Spinal cord (tissue), 10 donors: ENCODE measurements around the gene JAKMIP1. TPM values are rescaled to one million over a fixed set of nuclear protein-coding genes. Genes with fewer than 3 reads are reported as not detected.

Experiments
- DNase-seq, 6 donors: peaks; one replicate each; pipeline versions ENCODE4 v3.0.0 to v3.0.0-alpha.2; 2013 to 2015; ENCODE audit warnings: low spot score in 6 of 6, low read depth in 4 of 6
- H3K27ac ChIP-seq: one replicate; pipeline ENCODE4 v1.5.1; 2013; ENCODE audit warnings: low read depth, low read length, control low read depth
- H3K27me3 ChIP-seq: one replicate; pipeline ENCODE4 v1.6.1; 2013; ENCODE audit warnings: low read length; ENCODE audit not compliant: control insufficient read depth, insufficient read depth
- H3K36me3 ChIP-seq: one replicate; pipeline ENCODE4 v1.6.1; 2013; ENCODE audit warnings: low read length; ENCODE audit not compliant: control insufficient read depth, insufficient read depth
- H3K4me1 ChIP-seq: one replicate; pipeline ENCODE4 v1.6.1; 2013; ENCODE audit warnings: low read length; ENCODE audit not compliant: control insufficient read depth, insufficient read depth
- H3K4me3 ChIP-seq: one replicate; pipeline ENCODE4 v1.5.1; 2013; ENCODE audit warnings: low read depth, low read length, control low read depth
- H3K9me3 ChIP-seq: one replicate; pipeline ENCODE4 v1.6.1; 2013; ENCODE audit warnings: low read length; ENCODE audit not compliant: control insufficient read depth, insufficient read depth
- WGBS: methylation state at CpG from one replicate; pipeline ENCODE4 v1.1.5; 2013; ENCODE audit warnings: missing lambda C conversion rate; ENCODE audit not compliant: insufficient coverage; 5-methylcytosine and 5-hydroxymethylcytosine counted together
- polyA plus RNA-seq, 2 donors: library from polyadenylated mRNA; unstranded; fragments of 120-200 nt; gene quantifications; one replicate each; pipeline ENCODE4 v1.2.1, GENCODE V29; 2013; ENCODE audit not compliant: insufficient read length in 2 of 2
- total RNA-seq, 2 donors: library from RNA; depleted of rRNA in 1 of 2; stranded (reverse); fragments of 120-200 nt in 1 of 2; fragments of >200 nt in 1 of 2; gene quantifications; one replicate each; pipeline versions ENCODE4 v1.2.3 to v1.2.4, GENCODE V29; 2013 to 2014
- donor health status: healthy.

The JAKMIP1 gene
- total and polyA plus RNA-seq, 4 donors, result 8.2 to 29.7 (median 20.9) TPM

DNA sequence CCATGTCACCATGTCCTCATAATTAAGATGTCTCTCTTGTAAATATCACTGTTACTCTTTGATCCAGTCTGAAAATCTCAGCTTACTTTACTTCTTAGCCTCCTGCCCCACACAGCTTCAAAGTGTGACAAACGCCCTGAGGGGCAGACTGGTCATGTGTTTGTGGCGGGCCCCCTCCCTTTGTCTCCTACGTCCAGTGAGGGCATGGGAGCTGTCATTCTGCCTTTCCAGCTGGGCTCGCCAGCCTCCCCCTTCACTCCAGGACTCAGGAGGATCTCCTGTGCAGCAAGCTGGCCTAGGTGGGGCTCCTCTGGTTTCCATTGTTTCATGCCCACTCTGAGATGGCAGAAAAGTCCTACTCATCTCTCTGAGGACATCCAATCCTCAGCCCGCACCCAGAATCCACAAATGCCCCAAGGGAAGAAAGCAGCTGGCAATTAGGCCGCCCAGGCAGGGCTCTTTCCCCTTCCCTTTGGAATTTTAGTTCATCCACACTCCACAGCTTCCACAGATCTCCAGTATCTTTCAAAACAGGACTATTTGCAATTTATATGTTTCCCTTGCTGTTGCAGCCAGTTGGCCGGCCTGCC lies 95.7 kb downstream of the JAKMIP1 start:
- Histone ChIP-seq H3K36me3 (peaks cover 16% of the 10 kb centered on the region), H3K4me3 (no peak overlapping the region), H3K9me3 (peaks cover 1% of the 10 kb centered on the region), H3K27ac (no peak overlapping the region), H3K4me1 (peaks cover 3% of the 10 kb centered on the region), H3K27me3 (peaks cover 12% of the 10 kb centered on the region)
- 57% methylated on average over 6 of the region's 7 CpGs for whole genome bisulfite sequencing
- no peak for DNase-seq

DNA sequence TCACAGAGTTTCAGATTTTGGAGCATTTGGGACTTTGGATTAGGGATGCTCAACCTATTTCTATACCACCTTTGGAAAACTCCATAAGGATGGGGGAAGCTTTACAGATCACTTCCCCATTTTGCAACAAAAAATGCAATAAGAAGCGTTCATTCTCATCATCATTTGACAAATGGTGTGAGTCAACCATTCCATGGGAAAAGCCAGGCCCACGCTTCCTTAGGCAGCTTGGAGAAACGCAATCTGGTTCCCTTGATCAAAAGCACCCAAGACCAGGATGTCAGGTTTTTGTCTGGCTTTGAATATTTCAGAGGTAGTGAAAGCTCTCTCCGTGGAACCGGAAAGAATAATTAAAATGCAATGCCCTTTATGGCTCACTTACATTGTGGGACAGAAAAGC lies 102.8 kb downstream of the JAKMIP1 start:
- 71% methylated on average over 3 of the region's 5 CpGs for WGBS
- no peak for DNase-seq
- H3K4me3 ChIP-seq, result no peak overlapping the region
- no peak overlapping the region for H3K27ac ChIP-seq
- H3K9me3 ChIP-seq, result no peaks in the 10 kb centered on the region
- peaks cover 9% of the 10 kb centered on the region for H3K4me1 ChIP-seq
- no peaks in the 10 kb centered on the region for H3K27me3 ChIP-seq
- H3K36me3 ChIP-seq, result no peaks in the 10 kb centered on the region

DNA sequence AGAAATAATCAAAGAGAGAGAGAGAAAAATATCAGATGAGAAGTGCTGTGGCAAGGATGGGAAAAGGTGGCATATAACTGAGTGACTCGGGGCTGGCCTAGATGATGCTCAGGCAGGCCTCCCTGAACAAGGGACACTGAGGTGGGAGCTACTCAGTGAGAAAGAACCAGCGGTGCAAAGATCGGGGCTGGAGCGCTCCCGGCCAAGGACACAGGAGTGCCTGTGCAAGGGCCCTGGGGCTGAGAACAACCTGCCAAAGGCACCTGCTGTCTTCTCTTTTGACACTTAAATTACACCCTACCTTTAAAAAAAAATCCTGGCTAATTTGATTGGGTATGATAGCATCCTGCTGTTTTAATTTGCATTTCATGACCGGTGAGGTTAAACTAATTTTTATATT lies 104.5 kb downstream of the JAKMIP1 start:
- no peak for DNase-seq
- H3K27ac ChIP-seq, result no peak overlapping the region
- H3K36me3 ChIP-seq, result no peaks in the 10 kb centered on the region
- 91% methylated on average over 5 of the region's 6 CpGs for WGBS
- H3K27me3 ChIP-seq, result no peaks in the 10 kb centered on the region
- peaks cover 9% of the 10 kb centered on the region for H3K4me1 ChIP-seq
- H3K9me3 ChIP-seq, result no peaks in the 10 kb centered on the region
- H3K4me3 ChIP-seq, result no peak overlapping the region

DNA sequence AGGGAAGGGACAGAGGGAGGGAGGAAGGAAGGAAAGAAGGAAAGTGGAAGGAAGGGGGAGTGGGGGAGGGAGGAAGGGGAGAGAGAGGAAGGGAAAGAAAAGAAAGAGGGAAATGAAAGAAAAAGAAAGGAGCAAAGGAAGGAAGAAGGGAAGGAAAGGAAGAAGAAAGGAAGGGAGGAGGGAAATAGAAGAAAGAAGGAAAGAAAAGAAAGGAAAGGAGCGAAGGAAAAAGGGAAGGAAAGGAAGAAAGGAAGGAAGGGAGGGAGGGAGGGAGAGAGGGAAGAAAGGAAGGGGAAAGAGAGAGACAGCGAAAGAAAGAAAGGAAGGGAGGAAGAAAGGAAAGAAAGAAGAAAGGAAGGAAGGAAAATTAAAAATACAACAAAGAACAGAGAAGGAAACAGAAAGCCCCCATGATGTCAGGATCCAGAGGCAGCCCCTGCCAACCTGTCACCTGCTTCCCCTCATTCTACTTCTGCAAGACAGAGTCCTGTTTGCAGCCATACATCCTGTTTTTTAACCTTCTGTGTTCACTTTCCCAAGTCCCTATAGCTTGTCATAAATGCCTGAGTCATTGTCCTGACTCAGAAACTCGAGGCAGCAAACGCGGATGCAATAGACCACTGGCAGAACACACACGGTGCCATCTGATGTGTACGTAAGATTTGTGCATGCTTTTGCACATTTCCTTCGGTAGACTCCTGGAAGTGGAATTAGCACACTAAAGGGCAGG lies 105.2 kb downstream of the JAKMIP1 start:
- 49% methylated on average over 7 of the region's 8 CpGs for WGBS
- Histone ChIP-seq H3K4me3 (no peak overlapping the region), H3K36me3 (no peaks in the 10 kb centered on the region), H3K27me3 (no peaks in the 10 kb centered on the region), H3K27ac (no peak overlapping the region), H3K9me3 (no peaks in the 10 kb centered on the region), H3K4me1 (peaks cover 9% of the 10 kb centered on the region)
- peak in 1 of 6 donors; percentile 35 for DNase-seq

DNA sequence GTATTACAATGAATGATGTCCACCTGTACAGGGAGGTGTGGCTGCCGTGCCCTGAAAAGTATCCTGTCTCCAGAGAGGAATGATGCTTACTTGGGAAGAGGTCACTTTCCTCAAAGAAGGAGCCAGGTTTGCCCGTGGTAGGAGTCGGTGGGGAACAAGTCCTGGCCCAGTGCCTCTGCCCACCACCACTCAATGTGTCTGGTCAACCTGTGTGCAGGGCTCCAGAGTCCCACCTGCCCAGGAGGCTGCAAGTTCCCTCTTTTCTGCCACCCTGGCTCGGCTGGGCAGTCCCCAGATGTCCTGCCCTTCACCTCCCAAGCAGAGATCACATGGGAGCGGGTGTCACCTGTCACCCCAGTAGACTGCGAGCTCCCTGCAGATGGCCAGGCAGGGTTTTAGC lies 106.7 kb downstream of the JAKMIP1 start:
- H3K4me3 ChIP-seq, result no peak overlapping the region
- 75% methylated on average over 6 of the region's 6 CpGs for WGBS
- no peak for DNase-seq
- no peaks in the 10 kb centered on the region for H3K9me3 ChIP-seq
- H3K27ac ChIP-seq, result no peak overlapping the region
- H3K27me3 ChIP-seq, result no peaks in the 10 kb centered on the region
- peaks cover 9% of the 10 kb centered on the region for H3K4me1 ChIP-seq
- H3K36me3 ChIP-seq, result no peaks in the 10 kb centered on the region

DNA sequence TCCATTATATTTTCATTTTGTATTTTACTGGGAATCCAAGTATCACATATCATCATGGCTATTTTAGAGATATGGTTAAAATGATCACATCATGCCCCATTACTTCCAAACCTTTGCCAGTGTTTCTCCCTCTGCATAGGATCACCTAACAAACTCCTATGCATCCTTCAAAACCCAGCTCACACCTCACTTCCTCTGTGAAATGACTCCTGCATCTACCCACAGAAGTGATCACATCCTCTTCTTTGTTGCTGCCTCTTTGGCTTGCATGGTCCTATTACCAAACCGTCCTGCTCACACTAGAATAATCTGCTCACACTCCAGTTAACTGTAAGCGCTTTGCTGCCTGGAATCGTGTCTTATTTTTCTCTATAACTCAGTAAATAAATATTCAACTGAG lies 107.4 kb downstream of the JAKMIP1 start:
- no peaks in the 10 kb centered on the region for H3K36me3 ChIP-seq
- no peak for DNase-seq
- no peaks in the 10 kb centered on the region for H3K9me3 ChIP-seq
- WGBS, result 100% methylated on average over 1 of the region's 3 CpGs
- H3K4me1 ChIP-seq, result peaks cover 11% of the 10 kb centered on the region
- no peak overlapping the region for H3K4me3 ChIP-seq
- no peaks in the 10 kb centered on the region for H3K27me3 ChIP-seq
- no peak overlapping the region for H3K27ac ChIP-seq

DNA sequence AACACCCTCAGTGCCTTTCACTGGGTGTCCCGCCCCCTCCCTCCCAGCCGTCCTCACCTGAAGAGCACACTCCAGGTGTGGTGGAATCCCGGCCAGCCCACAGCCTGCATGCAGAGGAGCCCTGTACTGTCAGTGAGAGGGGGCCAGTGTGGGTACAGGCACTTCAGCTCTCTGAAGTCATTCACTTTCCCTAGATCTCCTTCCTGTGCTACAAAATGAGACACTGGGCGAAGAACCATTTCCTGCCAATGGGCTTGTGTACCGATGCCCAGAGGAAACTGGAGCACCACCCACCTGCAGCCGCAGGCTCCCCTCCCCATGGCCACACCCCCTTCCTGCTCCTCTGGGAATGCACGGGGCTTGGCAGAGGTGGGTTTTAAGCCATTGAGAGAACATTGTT lies 108.2 kb downstream of the JAKMIP1 start:
- H3K4me3 ChIP-seq, result no peak overlapping the region
- no peak overlapping the region for H3K27ac ChIP-seq
- no peak for DNase-seq
- no peaks in the 10 kb centered on the region for H3K9me3 ChIP-seq
- H3K36me3 ChIP-seq, result no peaks in the 10 kb centered on the region
- H3K27me3 ChIP-seq, result peaks cover 2% of the 10 kb centered on the region
- peaks cover 16% of the 10 kb centered on the region for H3K4me1 ChIP-seq
- WGBS, result 70% methylated on average over 2 of the region's 7 CpGs

DNA sequence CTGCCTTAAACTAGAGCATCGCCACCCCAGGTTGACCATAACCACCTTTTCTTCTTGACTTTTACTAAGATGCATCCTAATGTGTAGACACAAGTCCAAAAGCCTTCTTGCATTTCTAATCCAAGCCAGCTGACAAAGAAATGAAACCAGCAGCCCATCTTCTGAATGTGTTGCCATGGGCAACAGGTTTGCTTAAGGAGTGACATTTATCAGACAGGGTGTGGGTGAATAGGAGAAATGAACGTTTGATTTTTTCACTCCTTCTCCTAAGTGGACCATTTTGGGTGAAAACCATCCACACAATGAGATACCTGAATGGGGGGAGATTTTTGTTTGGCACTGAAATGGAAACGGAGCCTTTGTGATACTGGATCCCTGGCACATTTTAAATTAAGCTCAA lies 109.4 kb downstream of the JAKMIP1 start:
- no peak overlapping the region for H3K4me3 ChIP-seq
- peak in 1 of 6 donors; percentile 56 for DNase-seq
- H3K27me3 ChIP-seq, result peaks cover 2% of the 10 kb centered on the region
- peaks cover 1% of the 10 kb centered on the region for H3K36me3 ChIP-seq
- peaks cover 20% of the 10 kb centered on the region for H3K4me1 ChIP-seq
- no peak overlapping the region for H3K27ac ChIP-seq
- no peaks in the 10 kb centered on the region for H3K9me3 ChIP-seq
- WGBS, result 100% methylated on average over 1 of the region's 3 CpGs

DNA sequence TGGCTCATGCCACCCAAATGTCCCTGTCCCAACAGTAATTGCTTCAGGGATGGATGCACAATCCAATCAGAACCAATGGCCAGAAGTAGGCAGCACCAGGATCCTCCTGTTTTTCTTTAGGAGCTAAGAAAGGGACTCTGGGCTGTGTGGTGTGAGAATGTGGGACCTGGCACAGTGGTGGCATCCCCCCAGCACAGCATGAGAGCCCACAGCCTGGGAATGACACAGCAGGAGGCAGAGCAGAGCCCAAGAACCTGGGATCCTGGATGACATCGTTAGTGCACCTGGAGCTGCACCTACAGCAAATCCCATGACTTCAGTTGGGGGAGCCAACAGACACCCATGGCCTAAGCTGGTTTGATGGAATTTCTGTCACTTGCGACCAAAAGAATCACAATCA lies 111.4 kb downstream of the JAKMIP1 start:
- H3K4me3 ChIP-seq, result no peak overlapping the region
- peaks cover 26% of the 10 kb centered on the region for H3K4me1 ChIP-seq
- no peaks in the 10 kb centered on the region for H3K9me3 ChIP-seq
- H3K27ac ChIP-seq, result no peak overlapping the region
- 89% methylated on average over 2 of the region's 2 CpGs for WGBS
- H3K36me3 ChIP-seq, result peaks cover 8% of the 10 kb centered on the region
- peaks cover 2% of the 10 kb centered on the region for H3K27me3 ChIP-seq
- no peak for DNase-seq
